AG08396 (cell line): ENCODE measurements around the gene TPPP.

ENCODE experiments used
- DNase-seq: peaks from one replicate; pipeline ENCODE4 v3.0.0; 2012; ENCODE audit warnings: low spot score, mixed read lengths

The TPPP gene

DNA sequence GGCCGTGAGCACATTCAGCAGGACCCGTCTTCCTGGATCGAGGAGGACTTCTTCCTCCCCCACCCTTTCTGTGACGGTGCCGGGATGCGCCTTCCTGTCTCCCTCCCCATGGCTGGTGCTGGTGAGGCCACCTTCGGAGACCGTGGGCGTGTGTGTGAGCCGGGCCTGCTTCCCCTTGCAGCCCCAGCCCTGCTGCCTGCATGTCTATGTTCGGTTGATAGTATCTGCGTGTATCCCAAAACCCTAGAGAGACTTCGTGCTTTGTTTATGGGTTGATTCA lies 68.3 kb downstream of the TPPP start:
- DNase-seq: no peak

GRCh38 chr5:624118-624950 lies 68.8 kb downstream of the TPPP start:
- DNase-seq: no peak

GRCh38 chr5:623531-623930 lies 69.6 kb downstream of the TPPP start:
- DNase-seq: no peak

DNA sequence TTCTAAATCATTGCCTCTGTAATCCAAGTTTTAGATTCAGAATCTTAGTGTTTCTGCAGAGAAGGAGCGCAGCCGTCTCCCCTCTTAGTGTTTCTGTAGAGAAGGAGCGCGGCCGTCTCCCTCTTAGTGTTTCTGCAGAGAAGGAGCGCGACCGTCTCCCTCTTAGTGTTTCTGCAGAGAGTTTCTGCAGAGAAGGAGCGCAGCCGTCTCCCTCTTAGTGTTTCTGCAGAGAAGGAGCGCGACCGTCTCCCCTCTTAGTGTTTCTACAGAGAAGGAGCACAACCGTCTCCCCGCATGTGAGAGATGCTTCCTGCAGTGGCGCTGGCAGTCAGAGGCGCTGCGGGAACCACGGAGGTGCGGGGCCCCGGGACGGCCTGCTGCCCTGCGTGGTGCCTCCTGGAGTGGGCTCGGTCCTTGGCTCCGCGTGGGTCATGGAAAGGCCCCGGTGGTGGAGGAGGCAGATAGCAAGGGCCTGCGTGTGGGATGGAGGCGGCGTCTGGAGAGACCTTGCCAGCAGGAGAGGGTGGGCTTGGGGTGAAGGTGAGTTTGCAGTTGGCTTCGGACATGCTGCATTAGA lies 70.1 kb downstream of the TPPP start:
- no peak for DNase-seq

DNA sequence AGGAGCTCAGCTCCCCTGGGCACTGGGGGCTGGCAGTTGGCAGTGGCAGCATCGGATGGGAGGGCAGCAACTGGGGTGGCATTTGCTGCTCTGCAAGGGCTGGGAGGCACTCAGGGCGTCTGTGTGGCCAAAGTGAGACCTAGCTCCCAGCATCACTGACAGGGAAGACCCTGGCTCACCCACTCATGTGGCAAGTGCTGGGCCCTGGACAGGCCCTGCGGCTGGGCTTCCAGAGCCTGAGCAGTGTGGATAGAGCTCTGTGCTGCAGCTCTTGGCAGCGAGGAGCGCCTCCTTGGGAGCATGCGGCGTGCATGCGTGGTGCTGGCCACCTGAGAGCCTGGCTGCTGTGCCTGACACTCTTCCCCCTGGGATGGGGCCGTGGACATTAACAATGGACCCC lies 70.8 kb downstream of the TPPP start:
- no peak for DNase-seq

GRCh38 chr5:621341-621761 lies 71.8 kb downstream of the TPPP start:
- no peak for DNase-seq

GRCh38 chr5:620586-621180 lies 72.5 kb downstream of the TPPP start:
- DNase-seq: no peak

GRCh38 chr5:620152-620551 lies 73.0 kb downstream of the TPPP start:
- no peak for DNase-seq

DNA sequence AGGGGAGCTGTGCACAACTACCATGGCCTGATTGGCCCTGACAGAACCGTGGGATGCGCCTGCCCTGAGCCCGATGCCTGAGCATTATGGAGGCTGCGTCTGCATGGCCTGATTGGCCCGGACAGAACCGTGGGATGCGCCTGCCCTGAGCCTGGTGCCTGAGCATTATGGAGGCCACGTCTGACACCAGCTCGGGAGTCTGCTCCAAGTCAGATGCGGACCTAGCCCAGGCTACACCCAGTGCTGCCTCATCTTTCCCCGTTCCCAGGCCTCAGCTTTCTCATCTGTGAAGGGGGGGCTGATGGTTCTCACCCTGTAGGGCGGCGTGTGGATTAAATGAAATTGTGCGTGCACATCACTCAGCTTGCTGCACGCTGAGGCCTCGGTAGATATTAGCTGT lies 73.7 kb downstream of the TPPP start:
- no peak for DNase-seq

GRCh38 chr5:618450-618849 lies 74.7 kb downstream of the TPPP start:
- DNase-seq: no peak

- DNase-seq: no peak
These were observed 75.3 kb downstream of the TPPP start for GRCh38 chr5:617896-618295.

- no peak for DNase-seq
These were observed 76.6 kb downstream of the TPPP start for GRCh38 chr5:616484-617039.

- peak; percentile 49 for DNase-seq
These were observed 80.4 kb downstream of the TPPP start for GRCh38 chr5:612498-613424.

GRCh38 chr5:611731-612486 lies 81.2 kb downstream of the TPPP start, which contains the start of gene CEP72:
Gene CEP72 (plus strand): TSS chr5:612340. CDS start chr5:612362, 22 bp downstream.
- DNase-seq: peak; percentile 100

- DNase-seq: no peak
These were observed 82.1 kb downstream of the TPPP start for GRCh38 chr5:610744-611730.

- DNase-seq: no peak
These were observed 83.0 kb downstream of the TPPP start for GRCh38 chr5:610011-610743.
